Rectal smooth muscle tissue (tissue), 1 donor: ENCODE measurements around the gene NAE1.

Source experiments
- H3K27ac ChIP-seq: one replicate; pipeline ENCODE4 v1.7.0; 2013; ENCODE audit warnings: low read depth, low read length, inconsistent platforms
- H3K27me3 ChIP-seq: one replicate; pipeline ENCODE4 v1.7.0; 2013; ENCODE audit warnings: low read length; ENCODE audit not compliant: control insufficient read depth, insufficient read depth
- H3K36me3 ChIP-seq: one replicate; pipeline ENCODE4 v1.7.0; 2013; ENCODE audit warnings: low read length; ENCODE audit not compliant: control insufficient read depth, insufficient read depth
- H3K4me1 ChIP-seq: one replicate; pipeline ENCODE4 v1.7.0; 2013; ENCODE audit warnings: low read length; ENCODE audit not compliant: control insufficient read depth, insufficient read depth
- H3K4me3 ChIP-seq: one replicate; pipeline ENCODE4 v1.7.0; 2013; ENCODE audit warnings: low read length
- H3K9ac ChIP-seq: one replicate; pipeline ENCODE4 v1.7.0; 2013; ENCODE audit warnings: low read length

The NAE1 gene

DNA sequence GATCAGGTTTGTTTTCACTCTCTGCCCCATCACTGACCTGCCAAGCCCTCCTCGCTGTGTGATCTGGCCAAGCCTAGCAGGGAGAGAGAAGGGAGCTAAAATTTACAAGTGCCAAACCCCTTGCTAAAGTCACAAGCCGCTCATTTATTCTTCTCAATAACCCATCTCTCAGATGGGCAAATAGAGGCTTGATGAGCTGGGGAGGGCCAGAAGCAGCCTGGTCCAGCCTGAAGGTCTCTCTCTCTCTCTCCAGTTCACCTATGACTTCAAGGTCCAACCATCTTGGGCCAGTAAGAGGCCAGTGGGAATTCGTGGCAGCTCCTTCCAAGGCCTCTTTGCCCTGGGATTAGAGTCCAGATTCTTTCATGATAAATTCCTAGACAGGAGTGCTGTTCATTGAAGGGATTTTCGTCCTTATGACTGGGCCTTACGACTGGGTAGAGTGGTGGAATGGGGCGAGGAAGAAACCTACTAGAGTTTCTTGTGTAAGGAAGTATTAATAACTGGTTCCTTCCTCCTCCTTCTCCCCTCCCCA lies 16.8 kb upstream of the NAE1 start:
- Histone ChIP-seq H3K36me3 (no peaks in the 10 kb centered on the region), H3K9ac (no peak overlapping the region), H3K4me1 (no peaks in the 10 kb centered on the region), H3K27ac (no peak overlapping the region), H3K4me3 (no peak overlapping the region), H3K27me3 (peaks cover 10% of the 10 kb centered on the region)

DNA sequence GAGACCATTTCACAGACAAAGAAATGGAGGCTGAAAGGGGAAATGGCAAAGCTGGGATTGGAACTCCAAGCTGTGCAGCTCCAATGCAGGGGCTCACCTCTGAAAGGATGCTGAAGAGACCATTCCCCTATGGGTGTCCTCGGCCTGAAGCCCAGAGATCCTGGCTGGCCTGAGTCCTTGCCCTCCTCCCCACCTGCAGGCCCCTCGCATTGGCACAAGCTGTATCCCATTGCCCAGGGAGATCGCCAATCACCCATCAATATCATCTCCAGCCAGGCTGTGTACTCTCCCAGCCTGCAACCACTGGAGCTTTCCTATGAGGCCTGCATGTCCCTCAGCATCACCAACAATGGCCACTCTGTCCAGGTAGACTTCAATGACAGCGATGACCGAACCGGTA lies 16.1 kb upstream of the NAE1 start:
- Histone ChIP-seq H3K4me3 (no peak overlapping the region), H3K27ac (no peak overlapping the region), H3K4me1 (no peaks in the 10 kb centered on the region), H3K9ac (no peak overlapping the region), H3K36me3 (no peaks in the 10 kb centered on the region), H3K27me3 (peaks cover 10% of the 10 kb centered on the region)

DNA sequence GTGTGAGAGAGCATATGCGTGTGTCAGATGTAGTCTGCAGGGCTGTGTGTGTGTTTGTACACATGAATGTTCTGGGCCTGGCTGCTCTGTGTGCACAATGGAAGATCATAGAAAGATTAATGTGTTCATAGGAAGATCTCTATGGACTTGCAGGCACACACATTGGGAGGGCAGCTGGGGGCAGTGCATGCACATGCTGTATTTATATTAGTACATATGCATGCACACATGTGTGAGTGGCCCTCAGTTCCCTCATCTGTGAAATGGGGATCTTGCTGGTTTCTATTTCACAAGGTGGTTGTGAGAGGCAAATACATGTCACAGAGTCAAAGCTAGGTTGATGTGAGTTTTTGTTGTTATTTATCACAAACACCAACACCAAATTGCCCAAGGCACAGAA lies 15.5 kb upstream of the NAE1 start:
- no peaks in the 10 kb centered on the region for H3K4me1 ChIP-seq
- H3K9ac ChIP-seq = no peak overlapping the region
- no peak overlapping the region for H3K27ac ChIP-seq
- H3K36me3 ChIP-seq = no peaks in the 10 kb centered on the region
- H3K27me3 ChIP-seq = peaks cover 10% of the 10 kb centered on the region
- H3K4me3 ChIP-seq = no peak overlapping the region

DNA sequence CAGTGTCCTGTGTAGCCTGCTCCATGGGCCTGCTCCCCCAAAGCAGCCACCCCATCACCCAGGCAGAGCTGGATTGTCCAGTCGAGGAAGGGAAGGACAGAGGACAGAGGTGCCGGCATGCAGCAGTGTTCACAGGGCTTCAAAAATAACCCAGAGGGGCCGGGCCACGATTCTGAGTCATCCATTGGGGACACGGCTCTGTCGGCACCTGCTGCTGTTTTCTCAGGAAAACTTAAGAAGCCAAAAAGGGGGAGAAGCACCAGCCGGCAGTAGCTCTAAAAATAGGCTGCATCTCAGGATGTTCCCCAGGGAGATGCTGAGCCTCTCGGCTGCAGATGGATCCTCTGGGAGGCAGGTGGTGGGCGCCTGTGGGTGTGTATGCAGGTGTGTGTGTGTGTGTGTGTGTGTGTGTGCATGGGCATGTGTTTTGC lies 15.0 kb upstream of the NAE1 start:
- Histone ChIP-seq H3K36me3 (no peaks in the 10 kb centered on the region), H3K27me3 (peaks cover 10% of the 10 kb centered on the region), H3K27ac (no peak overlapping the region), H3K9ac (no peak overlapping the region), H3K4me1 (no peaks in the 10 kb centered on the region), H3K4me3 (no peak overlapping the region)

DNA sequence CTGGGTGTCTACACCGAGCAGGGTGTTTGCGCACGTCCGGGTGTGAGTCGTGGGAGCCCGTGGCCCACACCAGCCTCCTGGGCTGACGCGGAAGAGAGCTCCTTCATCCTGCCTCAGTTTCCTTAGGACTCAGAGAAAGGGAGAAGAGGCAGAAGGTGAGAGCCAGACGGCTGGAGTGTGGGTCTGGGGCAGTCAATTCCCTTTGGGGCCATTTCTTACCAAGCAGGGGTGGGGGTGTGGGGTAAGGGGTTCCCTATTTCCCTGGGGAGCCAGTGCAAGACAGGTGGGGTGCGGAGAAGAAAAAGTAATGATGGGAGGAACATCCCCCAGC lies 14.3 kb upstream of the NAE1 start:
- Histone ChIP-seq H3K27ac (no peak overlapping the region), H3K27me3 (peaks cover 10% of the 10 kb centered on the region), H3K4me1 (no peaks in the 10 kb centered on the region), H3K9ac (no peak overlapping the region), H3K36me3 (no peaks in the 10 kb centered on the region), H3K4me3 (peak overlapping the region; percentile 58)

DNA sequence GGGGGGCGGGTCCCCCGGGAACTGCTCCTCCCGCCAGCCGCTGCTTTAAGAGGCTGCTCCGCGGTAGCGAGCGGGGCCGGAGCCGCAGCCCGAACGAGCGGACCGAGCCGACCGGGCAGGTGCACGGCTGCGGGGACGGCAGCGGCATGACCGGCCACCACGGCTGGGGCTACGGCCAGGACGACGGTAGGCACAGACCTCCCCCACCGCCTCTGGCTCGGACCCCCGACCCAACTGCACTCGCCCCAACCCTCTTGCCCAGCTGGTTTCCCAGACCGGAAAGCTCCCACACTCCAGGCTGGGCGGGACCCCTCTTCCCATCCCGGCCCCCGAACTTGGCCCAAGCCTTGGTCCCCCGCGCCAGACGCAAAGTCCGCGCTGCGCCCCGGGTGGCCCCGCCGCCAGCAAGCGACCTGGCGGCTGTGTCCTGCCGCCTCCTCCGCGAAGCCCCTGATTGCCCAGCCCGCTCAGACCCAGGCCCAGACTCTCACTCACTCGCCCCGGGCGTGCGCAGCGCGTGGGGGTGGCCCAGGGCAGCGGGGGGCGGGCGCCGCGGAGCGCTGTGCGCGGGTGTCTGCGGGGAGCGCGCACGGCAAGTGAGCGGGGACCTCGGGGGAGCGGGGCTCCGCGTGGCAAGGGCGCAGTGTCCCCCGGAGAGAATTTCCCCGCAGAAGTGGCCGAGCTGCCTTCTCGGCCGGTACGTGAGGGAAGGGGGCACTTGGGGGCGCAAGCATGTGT lies 13.7 kb upstream of the NAE1 start, which contains the start of gene CA7:
Gene CA7, plus strand, starts transcription at position 73 of the 738 bp plus-strand sequence. Its CDS starts 74 bp downstream, at position 147.
- H3K4me1 ChIP-seq = no peaks in the 10 kb centered on the region
- no peaks in the 10 kb centered on the region for H3K36me3 ChIP-seq
- no peak within 1 kb of the TSS for H3K9ac ChIP-seq
- peak within 1 kb of the TSS; percentile 58 for H3K4me3 ChIP-seq
- peaks cover 10% of the 10 kb centered on the region for H3K27me3 ChIP-seq
- H3K27ac ChIP-seq = no peak within 1 kb of the TSS

DNA sequence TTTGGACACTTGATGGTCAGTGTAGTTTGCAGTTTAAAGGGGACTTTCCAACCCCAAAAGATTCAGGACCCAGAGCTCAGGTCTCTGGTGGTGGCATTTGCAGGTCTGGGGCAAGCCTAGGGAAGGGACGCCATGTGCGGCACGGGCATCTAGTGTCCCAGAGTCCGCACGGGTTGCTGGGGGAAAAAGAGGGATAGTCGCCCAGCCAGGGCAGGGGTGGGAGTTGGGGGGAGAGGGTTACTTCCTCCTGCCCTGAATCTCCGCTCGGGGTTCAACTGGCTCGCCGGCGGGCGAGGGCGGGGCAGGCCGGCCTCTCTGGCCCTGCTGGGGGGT lies 13.2 kb upstream of the NAE1 start:
- H3K36me3 ChIP-seq = no peaks in the 10 kb centered on the region
- no peak overlapping the region for H3K4me3 ChIP-seq
- peaks cover 10% of the 10 kb centered on the region for H3K27me3 ChIP-seq
- H3K27ac ChIP-seq = no peak overlapping the region
- H3K4me1 ChIP-seq = no peaks in the 10 kb centered on the region
- no peak overlapping the region for H3K9ac ChIP-seq

DNA sequence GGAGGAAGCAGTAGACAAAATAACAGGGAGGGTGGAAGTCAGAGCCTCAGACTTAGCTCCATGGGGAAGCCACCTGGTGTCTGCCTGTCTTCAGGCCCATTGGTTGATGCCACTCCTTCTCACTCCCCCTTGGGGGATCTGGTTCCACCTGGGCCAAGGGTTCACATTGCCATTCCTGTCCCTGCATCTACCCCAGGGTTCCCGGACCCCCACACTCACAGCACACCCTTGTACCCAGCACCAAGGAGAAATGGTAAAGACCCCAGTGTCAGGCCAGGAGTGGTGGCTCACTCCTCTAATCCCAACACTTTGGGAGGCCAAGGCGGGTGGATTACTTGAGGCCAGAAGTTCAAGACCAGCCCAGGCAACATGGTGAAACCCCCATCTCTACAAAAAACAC lies 12.4 kb upstream of the NAE1 start:
- Histone ChIP-seq H3K9ac (no peak overlapping the region), H3K4me3 (no peak overlapping the region), H3K36me3 (no peaks in the 10 kb centered on the region), H3K27ac (no peak overlapping the region), H3K4me1 (no peaks in the 10 kb centered on the region), H3K27me3 (peaks cover 10% of the 10 kb centered on the region)

DNA sequence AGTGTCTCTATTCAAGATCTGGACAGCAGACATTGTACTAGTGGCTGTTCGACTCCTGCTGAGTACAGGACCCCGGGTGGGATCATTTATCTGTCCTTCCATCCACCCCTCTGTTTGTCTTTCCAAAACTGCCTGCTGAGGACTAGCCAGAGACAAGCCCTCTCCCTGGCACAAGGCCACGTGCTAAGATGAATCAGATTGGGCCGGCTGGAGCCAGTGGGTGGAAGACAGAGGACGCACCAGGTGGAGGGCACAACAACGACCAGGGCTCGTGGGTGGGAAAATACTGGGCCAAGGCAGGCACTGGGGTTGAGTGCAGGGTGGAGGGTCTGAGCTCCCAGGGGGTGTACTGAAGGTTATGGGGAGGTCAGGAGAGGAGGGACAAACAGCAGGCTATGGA lies 12.0 kb upstream of the NAE1 start:
- Histone ChIP-seq H3K27me3 (peaks cover 10% of the 10 kb centered on the region), H3K4me1 (no peaks in the 10 kb centered on the region)

DNA sequence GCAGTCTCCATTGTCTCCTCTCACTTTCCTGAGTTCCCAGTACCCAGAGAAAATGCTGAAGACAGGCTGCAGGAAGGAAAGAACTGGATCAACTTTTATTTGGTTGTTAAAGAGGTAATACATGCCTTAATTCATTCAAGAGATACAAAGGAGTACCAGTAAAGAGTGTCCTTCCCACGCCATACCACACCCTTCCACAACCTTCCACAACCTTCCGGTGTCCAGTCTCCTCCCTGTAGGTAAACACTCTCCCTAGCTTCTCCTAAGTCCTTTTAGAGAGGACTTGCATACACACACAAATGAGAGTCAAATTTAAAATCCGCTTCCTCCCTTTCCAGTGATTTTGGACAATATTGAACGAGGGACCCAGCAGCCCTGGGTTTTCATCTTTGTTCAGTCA lies 10.6 kb upstream of the NAE1 start:
- Histone ChIP-seq H3K36me3 (no peaks in the 10 kb centered on the region), H3K9ac (no peak overlapping the region), H3K4me3 (no peak overlapping the region), H3K4me1 (no peaks in the 10 kb centered on the region), H3K27me3 (peaks cover 10% of the 10 kb centered on the region), H3K27ac (no peak overlapping the region)

More for the DNA sequence above, 12.0 kb upstream of the NAE1 start:
- no peaks in the 10 kb centered on the region for H3K36me3 ChIP-seq
- no peak overlapping the region for H3K9ac ChIP-seq
- no peak overlapping the region for H3K4me3 ChIP-seq
- no peak overlapping the region for H3K27ac ChIP-seq

DNA sequence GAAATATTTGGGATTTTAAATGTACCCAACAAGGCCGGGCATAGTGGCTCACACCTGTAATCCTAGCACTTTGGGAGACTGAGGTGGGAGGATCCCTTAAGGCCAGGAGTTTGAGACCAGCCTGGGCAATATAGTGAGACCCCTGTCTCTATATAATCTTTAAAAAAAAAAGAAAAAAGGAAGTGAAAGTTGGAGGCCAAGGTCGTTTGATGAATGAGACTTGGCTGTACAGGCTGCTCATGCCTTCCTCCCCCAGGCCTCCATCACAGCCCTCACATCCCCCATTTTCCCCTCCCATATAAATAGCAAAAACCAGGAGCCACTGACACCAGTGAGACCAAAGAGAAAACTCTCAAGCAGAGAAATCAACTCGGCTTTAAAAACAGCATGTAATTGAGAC lies 10.1 kb upstream of the NAE1 start:
- H3K9ac ChIP-seq = no peak overlapping the region
- no peaks in the 10 kb centered on the region for H3K4me1 ChIP-seq
- no peak overlapping the region for H3K4me3 ChIP-seq
- no peak overlapping the region for H3K27ac ChIP-seq
- peaks cover 10% of the 10 kb centered on the region for H3K27me3 ChIP-seq
- H3K36me3 ChIP-seq = no peaks in the 10 kb centered on the region

DNA sequence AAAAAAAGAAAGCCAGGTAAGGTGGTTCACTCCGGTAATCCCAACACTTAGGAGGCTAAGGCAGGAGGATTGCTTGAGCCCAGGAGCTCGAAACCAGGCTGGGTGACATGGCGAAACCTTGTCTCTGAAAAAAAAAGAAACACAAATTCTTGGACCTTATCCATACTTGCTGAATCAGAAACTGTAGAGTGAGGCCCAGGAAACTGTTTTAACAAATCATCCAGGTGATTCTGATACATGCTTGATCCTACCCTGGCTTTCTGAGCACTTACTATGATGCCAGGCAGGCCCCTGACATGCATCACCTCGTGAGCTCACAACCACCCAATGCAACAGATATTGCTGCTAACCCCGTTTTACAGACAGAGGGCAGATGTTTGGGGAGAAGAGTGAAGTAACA lies 4.0 kb upstream of the NAE1 start:
- Histone ChIP-seq H3K4me3 (no peak overlapping the region), H3K4me1 (peaks cover 3% of the 10 kb centered on the region), H3K27ac (no peak overlapping the region), H3K27me3 (no peaks in the 10 kb centered on the region), H3K9ac (no peak overlapping the region), H3K36me3 (no peaks in the 10 kb centered on the region)

DNA sequence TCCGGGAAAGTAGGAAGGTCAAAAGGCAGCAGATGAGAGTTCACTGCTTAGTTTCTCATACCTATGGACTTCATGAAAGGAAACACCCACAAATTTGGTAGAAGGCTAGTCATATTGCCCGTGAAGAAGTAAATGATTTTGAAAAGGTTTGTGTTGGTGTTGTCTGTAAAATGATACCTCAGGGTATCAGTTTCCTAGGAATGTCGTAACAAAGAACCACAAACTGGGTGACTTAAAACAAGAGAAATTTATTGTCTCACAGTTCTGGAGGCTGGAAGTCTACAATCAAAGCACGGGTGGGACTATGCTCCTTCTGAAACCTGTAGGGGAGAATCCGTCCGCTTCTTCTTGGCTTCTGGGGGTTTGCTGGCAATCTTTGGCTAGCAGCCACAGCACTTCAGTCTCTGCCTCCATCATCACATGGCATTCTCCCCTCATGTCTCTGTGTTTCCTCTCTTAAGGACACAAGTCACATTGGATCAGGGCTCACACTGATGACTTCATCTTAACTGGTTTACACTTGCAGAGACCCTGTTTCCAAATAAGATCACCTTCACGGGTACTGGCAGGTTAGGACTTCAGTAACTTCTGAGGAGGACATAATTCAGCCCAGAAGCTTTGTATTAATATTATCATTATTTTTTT lies 2.0 kb upstream of the NAE1 start:
- no peaks in the 10 kb centered on the region for H3K36me3 ChIP-seq
- peaks cover 10% of the 10 kb centered on the region for H3K4me1 ChIP-seq
- H3K27me3 ChIP-seq = no peaks in the 10 kb centered on the region
- no peak overlapping the region for H3K9ac ChIP-seq
- H3K27ac ChIP-seq = no peak overlapping the region
- H3K4me3 ChIP-seq = no peak overlapping the region
